ENCODE results near the gene ARSD. TPM values are rescaled to one million over a fixed set of nuclear protein-coding genes. Genes with fewer than 3 reads are reported as not detected.
"Not testable (repeated sequence)": the region's sequence is repeated elsewhere in the genome, so short reads cannot be mapped to it uniquely, and the experiment has no call there.

The ARSD gene
- polyA plus RNA-seq, 3 donors: 50.9 to 56.1 (median 54.9) TPM

DNA sequence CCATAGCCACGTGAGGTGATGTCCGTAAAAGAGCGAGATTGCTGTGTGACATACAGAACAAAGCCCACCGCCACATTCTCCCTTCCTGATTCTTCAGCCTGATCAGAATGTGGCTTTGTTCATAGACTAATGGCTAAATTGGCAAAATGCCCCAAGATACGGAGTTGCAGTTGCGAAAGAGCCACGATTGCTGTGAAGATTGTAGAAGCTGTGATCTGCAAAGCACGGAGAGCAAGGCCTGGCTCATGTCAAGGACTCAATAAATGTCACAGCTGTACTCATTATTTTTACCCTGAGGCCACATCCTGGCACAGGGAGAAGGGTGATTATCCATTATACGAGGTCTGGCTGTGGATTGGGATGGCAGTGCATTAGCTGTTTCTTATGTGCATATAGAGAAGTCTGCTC lies 34.2 kb downstream of the ARSD start:
- DNase-seq (ENCODE audit: low read depth in 3 of 3, low spot score in 2 of 3): no peak

DNA sequence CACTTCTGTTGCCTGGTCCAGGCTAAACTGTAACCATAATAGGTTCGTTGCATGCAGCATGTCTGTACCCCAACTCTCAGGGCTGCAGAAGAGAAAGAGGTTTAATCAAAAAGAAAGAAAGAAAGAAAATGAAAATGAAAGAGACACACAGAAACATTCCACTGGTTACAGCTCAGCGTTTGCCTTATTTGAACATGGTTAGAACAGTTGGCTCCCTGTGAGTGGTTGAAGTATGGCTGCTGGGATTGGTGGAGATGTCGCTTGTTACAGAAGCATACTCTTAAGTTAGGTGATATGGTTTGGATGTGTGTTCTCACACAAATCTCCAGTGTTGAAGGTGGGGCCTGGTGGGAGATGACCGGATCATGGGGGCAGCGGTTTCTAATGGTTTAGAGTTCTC lies 36.3 kb downstream of the ARSD start:
- no peak for DNase-seq (ENCODE audit: low read depth in 3 of 3, low spot score in 2 of 3)

DNA sequence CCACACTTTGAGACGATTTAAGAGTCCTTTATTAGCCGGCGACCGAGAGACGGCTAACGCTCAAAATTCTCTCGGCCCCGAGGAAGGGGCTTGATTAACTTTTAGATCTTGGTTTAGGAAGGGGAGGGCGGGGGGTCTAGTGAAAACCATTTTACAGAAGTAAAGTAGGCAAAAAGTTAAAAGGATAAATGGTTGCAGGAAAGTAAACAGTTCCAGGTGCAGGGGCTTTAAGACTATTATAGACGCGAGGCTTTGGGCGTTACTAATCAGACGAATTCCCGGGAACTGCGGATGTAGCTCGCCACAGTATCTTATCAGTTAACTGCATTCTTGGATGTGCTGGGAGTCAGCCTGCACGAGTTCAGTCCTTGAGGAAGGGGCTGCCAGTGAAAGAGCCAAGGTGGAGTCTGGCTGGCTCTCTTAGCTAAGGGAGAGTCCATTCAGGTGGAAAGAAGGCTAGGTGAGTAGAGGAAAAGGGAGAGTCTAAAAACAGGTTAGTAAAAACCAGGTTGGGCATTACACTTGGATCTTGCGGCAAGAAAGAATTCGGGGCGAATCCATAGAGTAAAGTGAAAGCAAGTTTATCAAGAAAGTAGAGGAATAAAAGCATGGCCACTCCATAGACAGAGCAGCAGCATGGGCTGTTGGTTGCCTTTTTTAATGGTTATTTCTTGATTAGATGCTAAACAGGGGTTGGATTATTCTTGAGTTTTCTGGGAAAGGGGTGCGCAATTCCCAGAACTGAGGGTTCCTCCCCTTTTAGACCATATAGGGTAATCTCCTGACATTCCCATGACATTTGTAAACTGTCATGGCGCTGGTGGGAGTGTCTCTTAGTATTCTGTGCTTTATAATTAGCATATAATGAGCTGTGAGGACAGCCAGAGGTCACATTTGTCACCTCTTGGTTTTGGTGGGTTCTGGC lies 38.3 kb downstream of the ARSD start:
- DNase-seq (ENCODE audit: low read depth in 3 of 3, low spot score in 2 of 3): not testable (repeated sequence)

DNA sequence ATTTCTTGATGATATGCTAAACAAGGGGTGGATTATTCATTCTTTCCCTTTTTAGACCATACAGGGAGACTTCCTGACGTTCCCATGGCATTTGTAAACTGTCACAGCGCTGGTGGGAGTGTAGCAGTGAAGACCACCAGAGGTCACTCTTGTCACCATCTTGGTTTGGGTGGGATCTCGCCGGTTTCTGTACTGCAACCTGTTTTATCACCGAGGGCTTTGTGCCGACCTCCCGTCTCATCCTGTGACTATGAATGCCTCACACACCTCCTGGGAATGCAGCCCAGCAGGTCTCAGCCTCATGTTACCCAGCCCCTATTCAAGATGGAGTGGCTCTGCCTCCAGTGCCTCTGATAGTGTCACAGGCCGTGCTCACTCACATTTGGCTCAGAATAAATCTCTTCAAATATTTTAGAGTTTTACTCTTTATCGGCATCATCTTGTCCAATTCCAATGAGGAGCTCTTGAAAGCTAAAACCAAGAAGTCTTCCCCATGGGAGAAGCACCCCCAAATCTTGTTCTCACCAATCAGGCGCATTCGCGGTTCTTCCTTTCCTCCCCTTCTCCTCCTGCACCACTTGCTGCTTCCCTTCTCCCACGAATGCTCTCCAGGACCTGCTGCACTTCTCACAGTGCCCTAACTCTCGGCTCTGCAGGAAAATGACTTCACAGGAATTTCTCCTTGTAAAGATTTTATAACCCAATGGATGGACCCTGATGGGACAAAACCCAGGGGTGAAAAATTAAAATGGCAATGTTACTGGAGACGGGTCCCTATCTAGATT lies 39.2 kb downstream of the ARSD start:
- DNase-seq (ENCODE audit: low read depth in 3 of 3, low spot score in 2 of 3): not testable (repeated sequence)

DNA sequence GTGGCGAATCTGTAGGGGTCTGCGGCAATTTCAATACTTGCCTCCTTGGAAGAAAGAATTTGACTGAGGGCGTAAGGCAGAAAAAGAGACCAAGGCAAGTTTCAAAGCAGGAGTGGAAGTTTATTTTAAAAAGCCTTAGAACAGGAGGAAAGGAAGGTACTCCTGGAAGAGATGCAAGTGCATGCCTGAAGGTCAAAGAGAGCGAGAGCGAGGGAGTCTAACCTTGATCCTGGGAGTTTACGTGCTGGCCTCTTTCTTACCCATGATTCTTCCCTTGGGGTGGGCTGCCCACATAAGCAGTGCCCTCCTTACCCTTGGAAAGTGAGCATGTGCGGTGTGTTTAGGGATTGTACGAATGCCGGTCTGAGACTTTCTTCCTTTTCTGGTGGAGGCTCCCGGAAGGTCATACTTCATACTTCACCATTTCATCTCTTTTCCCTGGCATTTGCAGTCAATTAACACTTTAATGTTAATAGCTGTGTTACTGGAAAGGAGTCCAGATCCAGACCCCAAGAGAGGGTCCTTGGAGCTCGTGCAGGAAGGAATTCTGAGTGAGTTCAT lies 40.0 kb downstream of the ARSD start:
- DNase-seq (ENCODE audit: low read depth in 3 of 3, low spot score in 2 of 3): no peak

DNA sequence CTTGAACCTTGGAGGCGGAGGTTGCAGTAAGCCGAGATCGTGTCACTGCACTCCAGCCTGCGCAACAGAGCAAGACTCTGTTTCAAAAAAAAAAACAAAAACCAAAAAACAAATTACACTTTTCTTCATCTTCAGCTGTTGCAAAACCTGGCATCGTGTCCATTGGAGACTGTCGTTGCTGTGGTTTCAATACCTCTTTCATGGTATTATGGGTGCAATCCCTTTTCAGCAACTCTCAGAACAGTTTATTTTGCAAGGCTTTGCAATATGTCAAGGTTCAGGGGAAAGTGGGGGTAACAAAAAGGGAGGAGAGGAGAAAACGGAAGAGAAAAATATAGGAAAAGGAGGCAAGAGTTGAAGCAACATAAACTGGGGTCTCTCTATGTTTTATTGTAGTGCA lies 40.8 kb downstream of the ARSD start:
- no peak for DNase-seq (ENCODE audit: low read depth in 3 of 3, low spot score in 2 of 3)

DNA sequence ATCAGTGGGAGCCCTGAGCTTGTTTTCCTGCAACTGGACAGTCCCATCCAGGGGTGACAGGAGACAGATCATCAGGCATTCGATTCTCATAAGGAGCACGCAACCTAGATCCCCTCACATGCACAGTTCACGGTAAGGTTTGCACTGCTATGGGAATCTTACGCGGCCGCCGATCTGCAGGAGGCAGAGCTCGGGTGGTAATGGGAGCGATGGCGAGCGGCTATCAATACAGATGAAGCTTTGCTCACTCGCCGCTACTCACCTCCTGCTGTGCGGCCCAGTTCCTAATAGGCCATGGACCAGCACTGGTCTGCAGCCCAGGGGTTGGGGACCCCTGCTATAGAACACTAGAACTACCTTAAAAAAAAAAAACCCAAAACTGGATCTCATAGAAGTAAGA lies 45.4 kb downstream of the ARSD start:
- no peak for DNase-seq (ENCODE audit: low read depth in 3 of 3, low spot score in 2 of 3)

DNA sequence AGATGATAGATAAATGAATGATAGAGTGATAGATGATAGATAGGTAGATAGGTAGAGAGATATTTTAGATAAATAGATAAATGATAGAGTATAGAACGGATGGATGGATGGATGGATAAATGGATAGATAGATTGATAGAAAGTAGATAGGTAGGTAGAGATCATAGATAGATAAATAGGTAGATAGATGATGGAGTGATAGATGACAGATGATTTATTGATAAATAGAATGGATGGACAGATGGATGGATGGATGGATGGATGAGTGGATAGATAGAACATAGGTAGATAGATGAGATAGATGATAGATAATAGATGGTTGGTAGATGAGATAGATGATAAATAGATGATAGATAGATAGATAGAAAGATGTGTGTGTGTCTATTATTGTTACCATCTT lies 49.5 kb downstream of the ARSD start:
- no peak for DNase-seq (ENCODE audit: low read depth in 3 of 3, low spot score in 2 of 3)

DNA sequence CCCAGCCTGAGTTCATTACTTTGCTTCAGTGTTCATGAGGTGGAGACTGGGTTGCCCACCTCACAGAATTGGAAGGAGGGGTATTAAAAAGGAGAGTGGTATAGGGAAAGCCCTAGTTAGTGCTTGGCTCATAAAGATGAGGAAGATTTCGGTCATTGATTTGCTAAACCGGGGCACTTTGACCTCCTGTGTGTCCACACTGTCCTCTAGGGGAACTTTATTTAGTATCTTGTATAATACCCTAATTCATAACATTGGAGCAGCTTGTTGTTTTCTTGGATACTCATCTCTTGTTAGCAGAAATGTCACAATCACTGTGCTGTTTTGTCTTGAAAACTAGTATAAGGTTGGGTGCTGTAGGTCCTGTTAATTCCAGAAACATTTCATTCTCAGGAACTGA lies 50.6 kb downstream of the ARSD start:
- no peak for DNase-seq (ENCODE audit: low read depth in 3 of 3, low spot score in 2 of 3)

DNA sequence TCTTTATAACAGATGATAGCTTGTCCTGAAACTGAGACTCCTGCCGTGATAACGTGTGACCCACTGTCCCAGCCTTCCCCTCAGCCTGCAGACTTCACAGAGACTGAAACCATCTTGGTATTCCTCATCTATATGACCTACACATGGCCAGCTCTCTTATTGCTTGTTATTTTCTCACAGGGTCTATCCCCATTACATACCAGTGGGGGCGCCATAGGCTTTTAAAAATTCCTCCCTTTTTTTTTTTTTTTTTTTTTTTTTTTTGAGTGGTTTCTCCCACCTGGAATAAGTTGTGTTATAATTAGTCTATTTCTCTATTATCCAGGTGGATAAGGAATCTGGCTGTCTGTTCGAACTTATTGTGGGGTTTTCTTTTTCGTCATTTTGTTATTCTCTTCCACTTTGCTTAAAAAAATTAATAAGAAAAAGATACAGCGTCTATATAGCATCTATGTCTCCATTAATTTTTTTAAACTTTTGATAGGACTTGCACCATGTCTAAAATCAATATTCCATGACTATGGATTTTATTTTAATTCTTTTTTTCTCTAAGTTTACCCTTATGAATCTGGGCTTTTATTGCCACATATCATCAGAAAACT lies 53.2 kb downstream of the ARSD start:
- DNase-seq (ENCODE audit: low read depth in 3 of 3, low spot score in 2 of 3): no peak

DNA sequence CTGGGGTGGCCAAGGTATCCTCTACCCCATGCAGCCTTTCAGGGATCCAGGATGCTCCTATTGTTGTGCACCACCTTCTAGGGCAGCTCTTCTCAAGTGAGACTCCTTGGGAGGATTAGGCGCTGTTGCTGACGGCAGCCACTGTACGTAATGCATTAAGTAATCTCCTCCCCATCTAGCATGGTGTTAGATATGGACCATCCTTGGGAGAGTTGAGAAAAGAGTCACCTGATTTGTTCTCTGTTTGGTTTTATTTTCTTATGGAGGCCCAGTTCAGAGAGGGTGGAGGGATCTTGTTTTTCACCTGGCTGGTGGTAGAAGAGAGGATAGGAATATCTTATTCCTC lies 54.0 kb downstream of the ARSD start:
- no peak for DNase-seq (ENCODE audit: low read depth in 3 of 3, low spot score in 2 of 3)

DNA sequence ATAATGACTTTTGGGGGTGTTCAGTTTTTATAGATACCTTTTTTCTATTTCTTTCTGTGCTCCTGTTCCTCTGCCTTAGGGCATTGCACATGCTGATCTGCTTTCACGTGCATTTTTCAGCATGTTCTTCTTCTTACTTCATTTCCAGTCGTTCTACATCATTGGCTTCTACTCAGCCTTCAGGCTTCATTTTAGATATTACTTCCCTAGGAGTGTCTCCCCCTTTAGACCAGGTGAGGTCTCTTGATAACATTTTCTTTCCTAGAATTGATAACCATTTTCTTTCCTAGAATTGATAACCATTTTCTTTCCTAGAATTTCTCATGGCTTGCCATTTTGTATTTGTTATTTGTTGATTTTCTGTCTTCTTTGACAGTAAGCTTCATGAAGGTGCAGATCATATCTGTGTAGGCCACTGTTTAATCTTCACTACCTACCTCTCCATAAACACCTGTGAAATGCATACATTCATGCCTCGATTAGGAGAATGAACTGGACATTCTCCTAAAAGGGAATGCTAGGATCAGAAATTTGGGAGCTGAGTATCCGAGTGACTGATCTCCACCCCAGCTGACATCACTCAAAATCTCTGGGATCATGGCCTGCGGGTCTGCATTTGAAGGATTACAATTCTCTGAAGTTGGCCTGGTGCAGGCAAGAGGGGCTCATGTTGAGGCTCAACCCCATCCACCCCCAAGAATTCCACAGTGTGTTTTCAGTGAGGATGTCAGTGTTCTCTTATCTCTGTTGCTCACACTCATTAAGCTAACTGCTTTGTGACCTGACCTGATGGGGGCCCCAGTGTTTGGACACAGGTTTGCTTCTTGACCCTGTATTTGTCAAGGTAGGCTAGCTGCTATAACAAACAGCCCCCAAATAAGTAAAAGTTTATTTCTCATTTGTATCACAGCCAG lies 54.7 kb downstream of the ARSD start:
- no peak for DNase-seq (ENCODE audit: low read depth in 3 of 3, low spot score in 2 of 3)

DNA sequence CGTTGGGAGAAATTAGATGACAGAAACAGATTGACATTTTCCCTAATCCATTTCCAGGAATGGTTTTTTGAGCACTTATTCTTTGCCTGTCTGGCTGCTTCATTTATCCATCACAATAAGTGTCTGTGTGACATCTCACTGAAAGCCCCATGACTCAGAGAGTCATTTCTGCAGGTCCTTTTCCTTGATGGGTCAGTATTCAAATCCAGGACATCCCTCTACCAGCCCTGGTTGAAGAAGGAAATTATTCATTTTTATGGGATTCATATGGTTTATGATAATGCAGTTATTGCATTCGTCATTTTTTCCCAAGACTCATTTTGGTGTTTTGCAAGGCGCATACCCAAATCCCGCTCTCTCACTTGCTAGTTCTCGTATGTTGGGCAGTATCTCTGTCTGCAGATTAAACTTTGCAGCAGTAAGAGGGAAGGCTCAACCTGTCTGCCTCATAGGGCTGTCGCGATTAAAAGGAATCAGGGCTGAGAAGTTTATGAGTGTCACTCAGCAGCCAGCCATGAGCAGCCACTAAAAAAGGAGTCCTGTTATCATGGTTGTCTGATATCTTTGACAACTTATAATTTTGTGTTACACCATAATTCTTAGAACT lies 56.4 kb downstream of the ARSD start:
- DNase-seq (ENCODE audit: low read depth in 3 of 3, low spot score in 2 of 3): no peak

DNA sequence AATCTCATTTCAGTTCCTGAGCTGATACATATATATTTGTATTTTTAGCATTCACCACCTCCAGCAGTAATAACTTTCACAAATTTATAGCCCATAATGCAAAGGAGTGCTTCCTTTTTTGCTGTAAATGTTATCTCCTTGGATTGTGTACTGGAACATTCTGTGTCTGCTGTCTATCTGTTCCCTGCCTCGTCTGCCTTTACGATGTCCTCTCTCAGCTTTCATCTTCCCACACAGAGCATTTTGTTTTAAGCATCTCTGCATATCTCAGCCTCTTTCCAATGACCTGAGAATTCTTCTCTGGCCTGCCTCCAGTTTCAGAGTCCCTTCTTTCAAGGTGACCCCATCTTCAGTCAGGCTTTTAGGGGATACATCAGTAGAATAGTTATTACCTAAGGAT lies 57.3 kb downstream of the ARSD start:
- DNase-seq (ENCODE audit: low read depth in 3 of 3, low spot score in 2 of 3): no peak

DNA sequence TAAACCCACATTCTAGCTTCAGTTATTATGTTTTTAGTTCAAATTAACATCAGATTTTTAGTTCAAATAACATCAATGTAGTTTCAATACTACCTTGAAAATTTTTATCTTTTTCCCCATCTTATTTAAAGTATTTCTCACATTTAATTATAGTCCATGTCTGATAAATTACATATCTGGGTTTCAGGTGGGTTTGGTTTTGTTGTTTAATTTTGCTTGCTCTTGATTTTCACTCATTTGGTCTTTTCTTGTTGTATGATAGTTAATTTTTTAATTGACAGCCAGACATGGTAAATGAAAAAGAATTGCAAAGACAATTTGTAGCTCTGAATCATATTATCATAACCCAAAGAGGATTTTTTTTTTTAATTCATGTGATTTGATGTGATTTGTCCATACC lies 58.5 kb downstream of the ARSD start:
- no peak for DNase-seq (ENCODE audit: low read depth in 3 of 3, low spot score in 2 of 3)

DNA sequence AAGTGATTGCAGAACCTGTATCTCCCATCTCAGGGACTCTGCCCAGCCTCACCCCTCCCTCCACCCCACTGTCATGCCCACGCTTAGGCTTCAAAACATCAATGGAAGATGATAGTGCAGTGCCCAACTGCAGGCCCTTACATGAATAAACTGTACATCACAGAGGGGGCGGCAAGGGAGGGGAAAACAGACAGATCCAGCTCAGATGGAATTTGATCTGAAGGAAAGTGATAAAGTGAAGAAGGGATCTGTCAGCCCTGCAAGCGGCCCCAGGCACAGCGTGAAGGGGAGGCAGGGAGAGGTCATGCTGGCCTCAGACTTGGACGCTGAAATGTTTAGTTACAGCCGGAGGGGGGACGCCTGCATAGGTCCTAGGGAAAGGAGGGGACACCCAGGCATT lies 61.9 kb downstream of the ARSD start:
- DNase-seq (ENCODE audit: low read depth in 3 of 3, low spot score in 2 of 3): no peak

DNA sequence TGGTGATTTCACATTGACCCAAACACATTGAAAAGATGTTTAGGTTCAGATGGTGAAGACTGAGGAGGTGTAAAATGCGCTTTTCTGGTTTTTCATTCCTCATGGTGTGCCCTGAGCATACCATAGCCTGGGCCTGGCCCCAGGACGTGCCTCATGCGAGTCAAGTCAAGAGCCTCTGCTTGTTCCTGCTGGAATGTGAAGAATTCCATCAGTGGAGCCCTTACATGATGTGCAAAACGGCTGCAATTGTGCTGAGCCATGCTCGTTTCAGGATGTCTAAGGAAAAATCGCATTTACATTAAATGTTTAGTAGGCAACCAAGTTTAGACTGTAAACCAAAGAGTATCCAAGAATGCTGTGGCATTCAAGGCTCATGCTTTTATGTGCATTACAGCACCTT lies 65.5 kb downstream of the ARSD start:
- no peak for DNase-seq (ENCODE audit: low read depth in 3 of 3, low spot score in 2 of 3)

DNA sequence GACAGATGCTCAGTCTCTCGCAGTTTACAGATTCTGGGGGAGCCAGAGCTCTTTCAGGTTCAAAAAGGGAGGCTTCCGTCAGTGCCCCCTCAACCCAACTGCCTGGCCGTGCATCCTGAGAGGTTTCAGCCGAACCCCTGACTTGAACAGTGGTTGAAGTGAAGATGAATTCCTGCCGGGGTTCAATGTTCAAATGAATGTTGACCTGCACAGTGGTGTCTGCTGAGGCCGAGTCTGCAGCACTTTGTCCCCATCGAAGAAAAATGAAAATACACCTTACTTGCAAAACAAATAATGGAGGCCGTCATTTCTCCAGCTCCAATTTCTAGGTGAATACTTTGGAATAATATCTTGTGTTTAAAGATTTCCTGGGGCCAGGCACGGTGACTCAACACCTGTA lies 66.7 kb downstream of the ARSD start:
- no peak for DNase-seq (ENCODE audit: low read depth in 3 of 3, low spot score in 2 of 3)

DNA sequence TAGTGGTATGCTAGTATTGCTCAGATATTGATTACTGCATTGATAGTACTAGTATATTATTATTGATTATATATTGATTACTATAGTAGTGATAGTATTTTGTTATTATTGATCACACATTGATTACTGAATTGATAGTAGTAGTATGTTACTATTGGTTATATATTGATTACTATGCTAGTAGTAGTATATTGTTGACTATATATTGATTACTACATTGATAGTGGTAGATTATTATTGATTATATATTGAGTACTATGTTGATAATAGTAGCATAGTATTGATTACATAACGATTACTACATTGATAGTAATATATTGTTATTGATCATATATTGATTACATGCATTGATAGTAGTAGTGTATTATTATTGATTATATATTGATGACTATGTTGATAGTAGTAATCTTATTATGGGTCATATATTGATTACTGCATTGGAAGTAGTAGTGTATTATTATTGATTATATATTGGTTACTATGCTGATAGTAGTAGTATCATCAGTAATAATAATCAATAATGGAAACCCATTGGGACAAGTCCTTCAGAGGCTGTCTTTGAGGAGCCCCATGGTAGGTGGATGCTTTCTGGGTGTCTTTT lies 69.8 kb downstream of the ARSD start:
- no peak for DNase-seq (ENCODE audit: low read depth in 3 of 3, low spot score in 2 of 3)

DNA sequence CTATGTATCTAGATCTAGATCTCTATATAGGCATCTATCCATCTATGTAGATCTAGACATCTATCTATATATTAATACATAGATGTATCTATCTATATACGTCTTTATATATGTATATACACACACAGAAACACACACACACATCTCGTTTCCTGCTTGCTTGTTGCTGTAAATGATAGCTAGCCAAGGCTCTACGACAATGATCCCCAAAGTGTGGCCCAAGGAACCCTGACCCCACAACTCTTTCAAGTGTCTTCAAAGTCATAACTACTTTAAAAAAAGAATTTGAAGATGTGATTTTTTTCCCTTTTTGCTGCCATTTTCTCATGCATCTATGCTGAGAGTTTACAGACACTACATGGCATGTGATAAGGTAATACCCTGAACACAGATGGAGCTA lies 71.6 kb downstream of the ARSD start:
- DNase-seq (ENCODE audit: low read depth in 3 of 3, low spot score in 2 of 3): no peak
